Astrocyte (in vitro differentiated cells and primary cell): ENCODE data around the gene PEAR1. TPM values are rescaled to one million over a fixed set of nuclear protein-coding genes. Genes with fewer than 3 reads are reported as not detected.

Experiments used
- DNase-seq: peaks from one replicate; pipeline ENCODE4 v3.0.0-alpha.2; 2010; ENCODE audit warnings: low read depth
- FAIRE-seq: peaks from 2 replicates; lab custom pipeline; 2011; peaks lifted over from hg19 to GRCh38; lab: Jason Lieb, UNC
- H2AFZ ChIP-seq: 2 replicates; pipeline ENCODE4 v1.6.0; 2012; ENCODE audit warnings: low read depth, low read length, inconsistent platforms
- H3K27ac ChIP-seq: 2 replicates; pipeline ENCODE4 v1.5.1; 2011; ENCODE audit warnings: low read depth, low read length, inconsistent platforms
- H3K27me3 ChIP-seq: 2 replicates; pipeline ENCODE4 v1.6.0; 2011; ENCODE audit warnings: low read length, inconsistent platforms; ENCODE audit not compliant: insufficient read depth
- H3K36me3 ChIP-seq: 2 replicates; pipeline ENCODE4 v1.5.1; 2011; ENCODE audit warnings: low read length, inconsistent platforms; ENCODE audit not compliant: insufficient read depth
- H3K4me1 ChIP-seq: 2 replicates; pipeline ENCODE4 v1.5.1; 2011; ENCODE audit warnings: low read length, inconsistent platforms; ENCODE audit not compliant: insufficient read depth
- H3K4me2 ChIP-seq: 2 replicates; pipeline ENCODE4 v1.6.0; 2012; ENCODE audit warnings: low read length, inconsistent platforms
- H3K4me3 ChIP-seq: 2 replicates; pipeline ENCODE4 v1.5.1; 2011; ENCODE audit warnings: low read depth, mild to moderate bottlenecking, low read length, inconsistent platforms; ENCODE audit not compliant: insufficient read depth
- H3K79me2 ChIP-seq: 2 replicates; pipeline ENCODE4 v1.6.0; 2012; ENCODE audit warnings: mild to moderate bottlenecking, low read length, inconsistent platforms; ENCODE audit not compliant: insufficient read depth
- H3K9ac ChIP-seq: 2 replicates; pipeline ENCODE4 v1.6.0; 2012; ENCODE audit warnings: mild to moderate bottlenecking, low read length, inconsistent platforms
- H3K9me3 ChIP-seq: 2 replicates; pipeline ENCODE4 v1.5.1; 2012; ENCODE audit warnings: low read depth, mild to moderate bottlenecking, low read length, inconsistent platforms; ENCODE audit not compliant: insufficient read depth
- H4K20me1 ChIP-seq: 2 replicates; pipeline ENCODE4 v1.6.0; 2012; ENCODE audit warnings: low read length, inconsistent platforms; ENCODE audit not compliant: insufficient read depth
- H3K27ac Mint-ChIP-seq: one replicate; pipeline ENCODE4 v1.8.0; 2021; ENCODE audit warnings: mild to moderate bottlenecking, mixed read lengths; ENCODE audit not compliant: unreplicated experiment
- H3K27me3 Mint-ChIP-seq: one replicate; pipeline ENCODE4 v1.8.0; 2021; ENCODE audit warnings: low read depth, mixed read lengths; ENCODE audit not compliant: unreplicated experiment
- H3K36me3 Mint-ChIP-seq: one replicate; pipeline ENCODE4 v1.8.0; 2021; ENCODE audit warnings: low read depth, mixed read lengths; ENCODE audit not compliant: unreplicated experiment
- H3K4me1 Mint-ChIP-seq: one replicate; pipeline ENCODE4 v1.8.0; 2021; ENCODE audit warnings: low read depth, mixed read lengths; ENCODE audit not compliant: unreplicated experiment
- H3K4me3 Mint-ChIP-seq: one replicate; pipeline ENCODE4 v1.8.0; 2021; ENCODE audit warnings: mild to moderate bottlenecking, moderate library complexity, mixed read lengths; ENCODE audit not compliant: unreplicated experiment
- H3K9me3 Mint-ChIP-seq: one replicate; pipeline ENCODE4 v1.8.0; 2021; ENCODE audit warnings: mild to moderate bottlenecking, mixed read lengths; ENCODE audit not compliant: unreplicated experiment
- EZH2 ChIP-seq: IDR thresholded peaks from 2 replicates; pipeline ENCODE4 v1.6.1; 2012; ENCODE audit warnings: mild to moderate bottlenecking, low read length, inconsistent platforms; ENCODE audit not compliant: insufficient read depth
- total RNA-seq: library from RNA; stranded (reverse); gene quantifications from 2 replicates; pipeline ENCODE4 v1.2.1, GENCODE V29; 2021
- TF ChIP-seq, protein P1 (sequence below): IDR thresholded peaks from 2 replicates; pipeline ENCODE4 v1.5.1; 2011; ENCODE audit warnings: low read depth, mild to moderate bottlenecking, inconsistent platforms, low read length, moderate library complexity; ENCODE audit not compliant: insufficient read depth

Gene PEAR1
- total RNA-seq, 1 donor from 2014 or later: 17.3 TPM

DNA sequence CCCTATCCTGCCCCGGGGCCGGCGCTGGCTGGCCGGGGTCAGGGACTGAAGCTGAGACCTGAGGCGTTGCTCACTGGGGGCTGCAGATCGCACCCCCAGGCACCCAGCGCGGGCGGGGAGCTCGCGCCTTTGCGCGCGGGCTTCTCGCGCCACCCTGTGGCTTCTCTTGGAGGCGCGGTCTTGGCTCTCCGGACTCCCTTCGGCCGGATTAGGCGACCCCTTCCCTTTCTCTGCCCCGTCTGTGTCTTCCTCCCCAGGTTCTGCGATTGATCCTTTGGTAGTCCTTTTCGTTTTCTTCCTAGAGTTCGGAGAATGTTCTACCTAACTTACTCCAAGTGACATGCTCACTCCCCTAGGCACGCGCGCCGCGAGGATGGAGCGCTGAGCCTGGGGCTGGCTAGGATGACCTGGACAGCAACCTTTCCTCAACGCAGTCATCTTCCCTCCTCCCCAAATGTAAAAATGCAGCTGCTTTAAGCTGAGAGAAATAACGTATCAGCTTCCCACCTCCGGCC, 33.3 kb upstream of the PEAR1 start:
- FAIRE-seq (no peak), DNase-seq (peak; percentile 25)
- no peaks in the 10 kb centered on the region for H3K9me3 ChIP-seq
- H3K4me3 ChIP-seq: peak overlapping the region; percentile 42
- peak overlapping the region; percentile 71 for H2AFZ ChIP-seq
- Mint-ChIP-seq H3K4me1 (peaks cover 11% of the 10 kb centered on the region), H3K36me3 (no peaks in the 10 kb centered on the region), H3K27ac (no peak overlapping the region), H3K9me3 (no peaks in the 10 kb centered on the region), H3K27me3 (peaks cover 77% of the 10 kb centered on the region), H3K4me3 (peak overlapping the region; percentile 80)
- H4K20me1 ChIP-seq: peaks cover 4% of the 10 kb centered on the region
- H3K36me3 ChIP-seq: no peaks in the 10 kb centered on the region
- H3K27me3 ChIP-seq: peaks cover 67% of the 10 kb centered on the region
- H3K79me2 ChIP-seq: no peaks in the 10 kb centered on the region
- H3K4me2 ChIP-seq: peak overlapping the region; percentile 86
- H3K27ac ChIP-seq: no peak overlapping the region
- H3K4me1 ChIP-seq: peaks cover 16% of the 10 kb centered on the region
- H3K9ac ChIP-seq: no peak overlapping the region
- TF ChIP-seq EZH2: no peak
- TF ChIP-seq, protein P1, sequence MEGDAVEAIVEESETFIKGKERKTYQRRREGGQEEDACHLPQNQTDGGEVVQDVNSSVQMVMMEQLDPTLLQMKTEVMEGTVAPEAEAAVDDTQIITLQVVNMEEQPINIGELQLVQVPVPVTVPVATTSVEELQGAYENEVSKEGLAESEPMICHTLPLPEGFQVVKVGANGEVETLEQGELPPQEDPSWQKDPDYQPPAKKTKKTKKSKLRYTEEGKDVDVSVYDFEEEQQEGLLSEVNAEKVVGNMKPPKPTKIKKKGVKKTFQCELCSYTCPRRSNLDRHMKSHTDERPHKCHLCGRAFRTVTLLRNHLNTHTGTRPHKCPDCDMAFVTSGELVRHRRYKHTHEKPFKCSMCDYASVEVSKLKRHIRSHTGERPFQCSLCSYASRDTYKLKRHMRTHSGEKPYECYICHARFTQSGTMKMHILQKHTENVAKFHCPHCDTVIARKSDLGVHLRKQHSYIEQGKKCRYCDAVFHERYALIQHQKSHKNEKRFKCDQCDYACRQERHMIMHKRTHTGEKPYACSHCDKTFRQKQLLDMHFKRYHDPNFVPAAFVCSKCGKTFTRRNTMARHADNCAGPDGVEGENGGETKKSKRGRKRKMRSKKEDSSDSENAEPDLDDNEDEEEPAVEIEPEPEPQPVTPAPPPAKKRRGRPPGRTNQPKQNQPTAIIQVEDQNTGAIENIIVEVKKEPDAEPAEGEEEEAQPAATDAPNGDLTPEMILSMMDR: peak; percentile 38

DNA sequence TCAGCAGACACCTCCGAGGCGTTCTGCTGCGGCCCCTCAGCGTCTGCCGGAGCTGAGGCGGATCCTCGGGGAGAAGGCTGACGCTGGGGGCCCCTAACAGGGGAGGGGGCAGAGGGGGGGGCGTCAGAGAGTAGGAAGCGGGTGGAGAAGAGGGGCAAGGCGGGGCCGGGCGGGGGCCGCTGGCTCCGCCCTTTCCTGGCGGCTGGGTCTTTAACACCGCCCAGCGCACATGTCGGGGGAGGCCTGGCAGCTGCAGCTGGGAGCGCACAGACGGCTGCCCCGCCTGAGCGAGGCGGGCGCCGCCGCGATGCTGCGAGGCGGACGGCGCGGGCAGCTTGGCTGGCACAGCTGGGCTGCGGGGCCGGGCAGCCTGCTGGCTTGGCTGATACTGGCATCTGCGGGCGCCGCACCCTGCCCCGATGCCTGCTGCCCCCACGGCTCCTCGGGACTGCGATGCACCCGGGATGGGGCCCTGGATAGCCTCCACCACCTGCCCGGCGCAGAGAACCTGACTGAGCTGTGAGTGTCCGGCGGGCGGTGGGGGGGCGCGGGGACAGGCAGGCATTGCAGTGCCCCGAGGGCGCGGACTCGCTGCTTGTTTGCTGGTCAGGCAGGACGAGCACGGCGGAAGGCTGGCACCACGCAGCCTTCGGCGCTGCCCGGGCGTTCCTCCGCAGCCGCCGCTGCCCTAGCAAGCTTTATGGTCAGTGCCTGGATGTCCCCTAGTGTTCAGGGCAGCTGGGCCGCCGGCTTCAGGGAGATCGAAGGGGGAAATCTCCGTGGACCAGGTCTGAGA, 32.7 kb upstream of the PEAR1 start, which contains the start of gene NTRK1:
NTRK1 (plus strand) TSS at position 238 of the 796 bp plus-strand sequence; CDS start at position 308, 70 bp downstream.
- peaks cover 70% of the 10 kb centered on the region for H3K27me3 ChIP-seq
- H2AFZ ChIP-seq: peak within 1 kb of the TSS; percentile 71
- FAIRE-seq: no peak

More for the DNA sequence above, 32.7 kb upstream of the PEAR1 start, which contains the start of gene NTRK1:
- H3K9ac ChIP-seq: no peak within 1 kb of the TSS
- H3K4me2 ChIP-seq: peak within 1 kb of the TSS; percentile 86
- Mint-ChIP-seq H3K4me1 (peaks cover 15% of the 10 kb centered on the region), H3K27me3 (peaks cover 82% of the 10 kb centered on the region), H3K4me3 (peak within 1 kb of the TSS; percentile 80), H3K9me3 (no peaks in the 10 kb centered on the region), H3K36me3 (no peaks in the 10 kb centered on the region), H3K27ac (no peak within 1 kb of the TSS)
- H3K9me3 ChIP-seq: no peaks in the 10 kb centered on the region
- H3K4me1 ChIP-seq: peaks cover 16% of the 10 kb centered on the region
- no peaks in the 10 kb centered on the region for H3K79me2 ChIP-seq
- DNase-seq: no peak
- no peaks in the 10 kb centered on the region for H3K36me3 ChIP-seq
- H3K4me3 ChIP-seq: peak within 1 kb of the TSS; percentile 42
- H4K20me1 ChIP-seq: peaks cover 4% of the 10 kb centered on the region
- TF ChIP-seq EZH2: peak; percentile 94
- TF ChIP-seq, protein P1: no peak
- no peak within 1 kb of the TSS for H3K27ac ChIP-seq
